Islet precursor cell (in vitro differentiated cells): Measurements from ENCODE around the gene SLC45A1.

Experiments used
- DNase-seq: peaks from one replicate; pipeline ENCODE4 v3.0.0-alpha.2; 2018

SLC45A1 gene

GRCh38 chr1:8312235-8313218 lies 5.4 kb upstream of the SLC45A1 start:
- no peak for DNase-seq

GRCh38 chr1:8313231-8313630 lies 4.7 kb upstream of the SLC45A1 start:
- DNase-seq = no peak

- peak; percentile 94 for DNase-seq
These were observed 3.3 kb upstream of the SLC45A1 start for GRCh38 chr1:8314346-8315280.

GRCh38 chr1:8315573-8316475 lies 2.1 kb upstream of the SLC45A1 start:
- DNase-seq = no peak

- DNase-seq = no peak
These were observed 522 bp downstream of the SLC45A1 start for GRCh38 chr1:8318436-8318835.

- no peak for DNase-seq
These were observed 3.7 kb downstream of the SLC45A1 start for GRCh38 chr1:8321612-8322011.

GRCh38 chr1:8323706-8324105 lies 5.8 kb downstream of the SLC45A1 start:
- DNase-seq = no peak

GRCh38 chr1:8324176-8324810 lies 6.4 kb downstream of the SLC45A1 start:
- no peak for DNase-seq

GRCh38 chr1:8325771-8326170 lies 7.9 kb downstream of the SLC45A1 start:
- no peak for DNase-seq

GRCh38 chr1:8326265-8326664 lies 8.4 kb downstream of the SLC45A1 start:
- DNase-seq = no peak

- no peak for DNase-seq
These were observed 10.4 kb downstream of the SLC45A1 start for GRCh38 chr1:8328271-8328670.

- DNase-seq = no peak
These were observed 11.5 kb downstream of the SLC45A1 start for GRCh38 chr1:8329439-8329838.

GRCh38 chr1:8329858-8330257 lies 11.9 kb downstream of the SLC45A1 start:
- peak; percentile 43 for DNase-seq

- DNase-seq = peak; percentile 46
These were observed 12.6 kb downstream of the SLC45A1 start for GRCh38 chr1:8330271-8331125.

- DNase-seq = peak; percentile 26
These were observed 14.9 kb downstream of the SLC45A1 start for GRCh38 chr1:8332806-8333205.

GRCh38 chr1:8333246-8333987 lies 15.5 kb downstream of the SLC45A1 start:
- DNase-seq = peak; percentile 35

- peak; percentile 38 for DNase-seq
These were observed 16.4 kb downstream of the SLC45A1 start for GRCh38 chr1:8334106-8334851.

GRCh38 chr1:8335246-8335645 lies 17.3 kb downstream of the SLC45A1 start:
- peak; percentile 43 for DNase-seq

GRCh38 chr1:8337776-8338525 lies 20.0 kb downstream of the SLC45A1 start:
- DNase-seq = no peak
